OCI-LY7 (cell line): ENCODE results near the gene SRP9. TPM values are rescaled to one million over a fixed set of nuclear protein-coding genes. Genes with fewer than 3 reads are reported as not detected.
A peak's percentile ranks its signal among the peaks of the same experiment; 100 is the strongest.

ENCODE experiments used
- BruUV-seq: library from RNA; stranded (reverse); fragments of 400-500 nt; replicated peaks from 2 replicates; lab custom pipeline; 2021; lab: Mats Ljungman, UMichigan
- CTCF ChIA-PET: fragments of 300-600 bp; sonication (Branson Sonifier 250); formaldehyde crosslinking; loops from one replicate; lab custom pipeline; 2022; ENCODE audit warnings: antibody characterized with exemption; ENCODE audit not compliant: unreplicated experiment; lab: Charles Lee
- POLR2A ChIA-PET: fragments of 300-600 bp; sonication (Branson Sonifier 250); formaldehyde crosslinking; loops from one replicate; lab custom pipeline; 2022; ENCODE audit warnings: antibody characterized with exemption; lab: Charles Lee
- DNase-seq: peaks from one replicate; pipeline ENCODE4 v3.0.0-alpha.2; 2015; ENCODE audit warnings: low spot score
- H2AFZ ChIP-seq: fragments of 200-600 bp; sonication (generic), shearing (Covaris generic); 2 replicates; pipeline ENCODE4 v1.6.1; 2014; ENCODE audit warnings: mild to moderate bottlenecking, antibody characterized with exemption, low read length, moderate library complexity
- H3K27ac ChIP-seq: fragments of 200-600 bp; sonication (generic); 2 replicates; pipeline ENCODE4 v1.5.1; 2014; ENCODE audit warnings: mixed run types, low read depth, mild to moderate bottlenecking, moderate library complexity, low read length, inconsistent platforms; ENCODE audit not compliant: poor library complexity, severe bottlenecking
- H3K36me3 ChIP-seq: fragments of 200-600 bp; sonication (generic); 2 replicates; pipeline ENCODE4 v1.6.1; 2014; ENCODE audit warnings: mild to moderate bottlenecking, antibody characterized with exemption, low read length, moderate library complexity, mixed read lengths; ENCODE audit not compliant: insufficient read depth
- H3K4me1 ChIP-seq: fragments of 200-600 bp; sonication (generic); 2 replicates; pipeline ENCODE4 v1.5.1; 2014; ENCODE audit warnings: mild to moderate bottlenecking, low read length; ENCODE audit not compliant: insufficient read depth, poor library complexity, severe bottlenecking
- H3K4me2 ChIP-seq: fragments of 200-600 bp; sonication (generic); 2 replicates; pipeline ENCODE4 v1.6.1; 2014; ENCODE audit warnings: mild to moderate bottlenecking, low read length
- H3K4me3 ChIP-seq: fragments of 200-600 bp; sonication (generic); 2 replicates; pipeline ENCODE4 v1.5.1; 2014; ENCODE audit warnings: mild to moderate bottlenecking, low read depth, low read length; ENCODE audit not compliant: poor library complexity, severe bottlenecking
- H3K79me2 ChIP-seq: fragments of 200-600 bp; sonication (generic); 2 replicates; pipeline ENCODE4 v1.6.1; 2016; ENCODE audit warnings: low read depth, mild to moderate bottlenecking, low read length, moderate library complexity, mixed read lengths; ENCODE audit not compliant: insufficient read depth
- H3K9me2 ChIP-seq: fragments of 200-600 bp; sonication (generic); 2 replicates; pipeline ENCODE4 v1.6.1; 2016; ENCODE audit warnings: mild to moderate bottlenecking, low read length, mixed read lengths; ENCODE audit not compliant: insufficient read depth
- H3K9me3 ChIP-seq: fragments of 200-600 bp; sonication (generic); 2 replicates; pipeline ENCODE4 v1.6.1; 2014; ENCODE audit warnings: mild to moderate bottlenecking, mixed run types, low read length, mixed read lengths
- H4K20me1 ChIP-seq: fragments of 200-600 bp; sonication (generic); 2 replicates; pipeline ENCODE4 v1.6.1; 2014; ENCODE audit warnings: mild to moderate bottlenecking, antibody characterized with exemption, low read length, moderate library complexity, mixed read lengths; ENCODE audit not compliant: insufficient read depth
- EZH2phosphoT487 ChIP-seq: fragments of 200-600 bp; sonication (generic); IDR thresholded peaks from 2 replicates; pipeline ENCODE4 v1.6.1; 2018; ENCODE audit warnings: low read depth, borderline replicate concordance, mild to moderate bottlenecking, mixed run types, antibody characterized with exemption, low read length, moderate library complexity, mixed read lengths
- intact Hi-C: fragments of 100-400 bp; cut with micrococcal nuclease; formaldehyde crosslinking; loops from one replicate; pipeline ENCODE4 v1.10.0; 2022; ENCODE audit not compliant: unreplicated experiment
- total RNA-seq, 2 experiments: library from RNA; depleted of rRNA in 1 of 2; stranded (reverse); fragments of >200 nt in 1 of 2; shearing (Covaris generic) in 1 of 2; gene quantifications; 2 replicates each; pipeline ENCODE4 v1.2.3, GENCODE V29; 2014 to 2022
- TF ChIP-seq, protein P1 (sequence below): fragments of 200-600 bp; sonication (generic); conservative IDR thresholded peaks from 2 replicates; pipeline ENCODE4 v1.5.1; 2014; ENCODE audit warnings: mild to moderate bottlenecking, antibody characterized with exemption, low read length, moderate library complexity, mixed read lengths

SRP9 gene
- total RNA-seq, 2 experiments from 2014 or later = 221 to 306 TPM

DNA sequence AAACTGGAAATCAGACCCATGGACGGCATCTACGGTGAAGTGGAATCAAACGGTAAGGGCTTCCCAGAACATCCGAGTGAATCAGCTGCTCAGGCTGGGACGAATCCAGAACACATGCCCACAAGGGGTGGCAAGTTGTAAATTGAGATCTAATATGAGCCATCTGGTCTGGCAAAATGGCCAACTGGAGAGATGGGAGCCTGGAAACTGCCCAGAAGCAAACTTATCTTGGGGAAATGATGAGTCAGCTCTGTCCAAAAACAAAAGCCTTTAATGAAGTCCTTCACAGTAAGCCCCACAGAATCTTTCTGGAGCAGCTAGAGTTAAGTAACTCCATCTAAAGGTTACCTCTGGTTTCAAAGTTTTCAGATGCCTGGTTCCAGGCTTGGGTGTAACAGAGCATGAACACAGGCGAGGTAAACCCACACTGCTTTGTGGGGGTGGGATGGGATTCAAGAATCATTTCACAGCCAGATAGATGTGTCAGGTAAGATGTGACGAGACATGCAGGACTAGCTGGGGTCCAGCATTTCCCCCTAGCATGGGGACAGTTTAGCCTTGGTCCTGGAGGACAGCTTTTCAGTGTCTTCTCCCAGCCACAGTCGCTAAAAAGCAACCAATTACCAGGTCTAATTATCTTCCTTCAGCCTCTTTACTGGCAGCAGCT is 10.5 kb upstream of the SRP9 start:
- peaks cover 56% of the 10 kb centered on the region for H3K4me1 ChIP-seq
- no peaks in the 10 kb centered on the region for H3K36me3 ChIP-seq
- H3K27ac ChIP-seq = peak overlapping the region; percentile 49
- no peaks in the 10 kb centered on the region for H3K9me2 ChIP-seq
- peak overlapping the region; percentile 7 for H3K4me3 ChIP-seq
- CTCF ChIA-PET = interaction anchor here (1.0 to 1.9 kb wide), 5 partner anchors 10 to 286 kb away, joined by 3 to 11 read pairs (median 4); partner anchors contain the start of gene SRP9
- peak; percentile 24 for DNase-seq
- no peaks in the 10 kb centered on the region for H3K79me2 ChIP-seq
- H4K20me1 ChIP-seq = no peaks in the 10 kb centered on the region
- TF ChIP-seq, protein P1, sequence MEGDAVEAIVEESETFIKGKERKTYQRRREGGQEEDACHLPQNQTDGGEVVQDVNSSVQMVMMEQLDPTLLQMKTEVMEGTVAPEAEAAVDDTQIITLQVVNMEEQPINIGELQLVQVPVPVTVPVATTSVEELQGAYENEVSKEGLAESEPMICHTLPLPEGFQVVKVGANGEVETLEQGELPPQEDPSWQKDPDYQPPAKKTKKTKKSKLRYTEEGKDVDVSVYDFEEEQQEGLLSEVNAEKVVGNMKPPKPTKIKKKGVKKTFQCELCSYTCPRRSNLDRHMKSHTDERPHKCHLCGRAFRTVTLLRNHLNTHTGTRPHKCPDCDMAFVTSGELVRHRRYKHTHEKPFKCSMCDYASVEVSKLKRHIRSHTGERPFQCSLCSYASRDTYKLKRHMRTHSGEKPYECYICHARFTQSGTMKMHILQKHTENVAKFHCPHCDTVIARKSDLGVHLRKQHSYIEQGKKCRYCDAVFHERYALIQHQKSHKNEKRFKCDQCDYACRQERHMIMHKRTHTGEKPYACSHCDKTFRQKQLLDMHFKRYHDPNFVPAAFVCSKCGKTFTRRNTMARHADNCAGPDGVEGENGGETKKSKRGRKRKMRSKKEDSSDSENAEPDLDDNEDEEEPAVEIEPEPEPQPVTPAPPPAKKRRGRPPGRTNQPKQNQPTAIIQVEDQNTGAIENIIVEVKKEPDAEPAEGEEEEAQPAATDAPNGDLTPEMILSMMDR = no peak
- TF ChIP-seq EZH2phosphoT487 = no peak
- peak overlapping the region; percentile 77 for H2AFZ ChIP-seq
- POLR2A ChIA-PET = interaction anchor here (0.6 to 3.1 kb wide), 10 partner anchors 11 to 299 kb away, joined by 3 to 11 read pairs (median 5); partner anchors contain the start of gene SRP9
- BruUV-seq = no TSS peak
- peak overlapping the region; percentile 45 for H3K4me2 ChIP-seq
- intact Hi-C loops = no loop called here
- H3K9me3 ChIP-seq = no peaks in the 10 kb centered on the region

- no TSS peak for BruUV-seq
- H3K9me2 ChIP-seq = no peaks in the 10 kb centered on the region
- no peaks in the 10 kb centered on the region for H3K36me3 ChIP-seq
- intact Hi-C loops = no loop called here
- peak overlapping the region; percentile 49 for H3K27ac ChIP-seq
- ChIA-PET CTCF (interaction anchor here (0.5 to 1.9 kb wide), 11 partner anchors 10 to 290 kb away, joined by 3 to 11 read pairs (median 4); partner anchors contain the start of gene SRP9), POLR2A (interaction anchor here (0.5 to 3.1 kb wide), 15 partner anchors 10 to 300 kb away, joined by 3 to 14 read pairs (median 4); partner anchors contain the start of gene SRP9)
- peak overlapping the region; percentile 77 for H2AFZ ChIP-seq
- H3K4me3 ChIP-seq = peak overlapping the region; percentile 7
- no peaks in the 10 kb centered on the region for H4K20me1 ChIP-seq
- peaks cover 61% of the 10 kb centered on the region for H3K4me1 ChIP-seq
- peak; percentile 64 for DNase-seq
- TF ChIP-seq, protein P1 = no peak
- no peaks in the 10 kb centered on the region for H3K9me3 ChIP-seq
- H3K4me2 ChIP-seq = peak overlapping the region; percentile 45
- no peaks in the 10 kb centered on the region for H3K79me2 ChIP-seq
Measured at GRCh38 chr1:225767634-225768540, 9.7 kb upstream of the SRP9 start.
